Vagina (tissue), 2 donors: Measurements from ENCODE around the gene IL9.

Experiments
- POLR2A ChIP-seq, 2 donors: fragments of 450-650 bp; IDR thresholded peaks; one replicate each; pipeline ENCODE4 v1.6.1; 2017; ENCODE audit warnings: antibody characterized with exemption in 2 of 2, mild to moderate bottlenecking in 2 of 2, moderate library complexity in 2 of 2
- POLR2AphosphoS5 ChIP-seq, 2 donors: sonication (generic); formaldehyde crosslinking; IDR thresholded peaks; one replicate each; pipeline ENCODE4 v1.9.0; 2017; ENCODE audit warnings: antibody characterized with exemption in 2 of 2, mild to moderate bottlenecking in 2 of 2, low read depth in 1 of 2; ENCODE audit not compliant: insufficient read depth in 1 of 2
- TF ChIP-seq, protein P1 (sequence below), 3 experiments: fragments of 450-650 bp in 2 of 3; fragments of 200-600 bp in 1 of 3; sonication (generic) in 1 of 3; IDR thresholded peaks; one replicate each; pipeline ENCODE4 v1.5.1; 2017 to 2019; ENCODE audit warnings: antibody characterized with exemption in 3 of 3, mild to moderate bottlenecking in 2 of 3, moderate library complexity in 2 of 3

DNA sequence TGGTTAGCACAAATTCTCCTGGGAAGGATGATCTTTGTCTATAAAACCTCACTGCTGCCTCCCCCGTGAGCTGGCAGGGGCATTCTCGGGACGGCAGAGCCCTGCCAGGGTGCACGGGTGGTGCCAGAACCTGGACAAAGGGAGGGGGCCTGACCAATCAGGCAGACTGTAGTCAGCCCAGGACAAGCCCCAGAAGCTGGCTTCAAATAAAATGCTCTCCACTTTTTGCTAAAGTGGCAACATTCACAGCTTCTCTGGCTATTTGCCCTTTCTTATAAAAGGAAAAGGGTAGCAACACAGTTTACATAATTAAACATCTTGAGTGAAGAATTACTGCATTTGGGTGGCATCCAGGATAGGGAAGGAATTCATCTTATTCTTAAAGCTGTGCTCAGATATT lies 14.4 kb downstream of the IL9 start:
- TF ChIP-seq POLR2A (IDR thresholded peaks at IDR 0.05) (no peak), POLR2AphosphoS5 (IDR thresholded peaks at IDR 0.05; ENCODE audit: insufficient read depth in 1 of 2, low read depth in 1 of 2) (no peak)
- TF ChIP-seq, protein P1, sequence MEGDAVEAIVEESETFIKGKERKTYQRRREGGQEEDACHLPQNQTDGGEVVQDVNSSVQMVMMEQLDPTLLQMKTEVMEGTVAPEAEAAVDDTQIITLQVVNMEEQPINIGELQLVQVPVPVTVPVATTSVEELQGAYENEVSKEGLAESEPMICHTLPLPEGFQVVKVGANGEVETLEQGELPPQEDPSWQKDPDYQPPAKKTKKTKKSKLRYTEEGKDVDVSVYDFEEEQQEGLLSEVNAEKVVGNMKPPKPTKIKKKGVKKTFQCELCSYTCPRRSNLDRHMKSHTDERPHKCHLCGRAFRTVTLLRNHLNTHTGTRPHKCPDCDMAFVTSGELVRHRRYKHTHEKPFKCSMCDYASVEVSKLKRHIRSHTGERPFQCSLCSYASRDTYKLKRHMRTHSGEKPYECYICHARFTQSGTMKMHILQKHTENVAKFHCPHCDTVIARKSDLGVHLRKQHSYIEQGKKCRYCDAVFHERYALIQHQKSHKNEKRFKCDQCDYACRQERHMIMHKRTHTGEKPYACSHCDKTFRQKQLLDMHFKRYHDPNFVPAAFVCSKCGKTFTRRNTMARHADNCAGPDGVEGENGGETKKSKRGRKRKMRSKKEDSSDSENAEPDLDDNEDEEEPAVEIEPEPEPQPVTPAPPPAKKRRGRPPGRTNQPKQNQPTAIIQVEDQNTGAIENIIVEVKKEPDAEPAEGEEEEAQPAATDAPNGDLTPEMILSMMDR (IDR thresholded peaks at IDR 0.05): no peak
